Caco-2 (cell line): ENCODE data around the gene GALNT14. TPM values are rescaled to one million over a fixed set of nuclear protein-coding genes. Genes with fewer than 3 reads are reported as not detected.

ENCODE experiments used
- BruUV-seq: library from RNA; stranded (reverse); fragments of 400-500 nt; replicated peaks from 2 replicates; lab custom pipeline; 2021; lab: Mats Ljungman, UMichigan
- CTCF ChIA-PET: fragments of 300-600 bp; sonication (Branson Sonifier 250); formaldehyde crosslinking; loops from one replicate; lab custom pipeline; 2022; ENCODE audit warnings: antibody characterized with exemption; lab: Charles Lee
- POLR2A ChIA-PET: fragments of 300-600 bp; sonication (Branson Sonifier 250); formaldehyde crosslinking; loops from one replicate; lab custom pipeline; 2022; ENCODE audit warnings: antibody characterized with exemption; lab: Charles Lee
- DNase-seq, 2 experiments: peaks; one replicate each; pipeline versions ENCODE4 v3.0.0 to v3.0.0-alpha.2; 2020 to 2022
- H3K27me3 ChIP-seq: replicated peaks from 2 replicates; pipeline ENCODE4 v1.6.0; 2011; ENCODE audit warnings: low read length; ENCODE audit not compliant: control insufficient read depth, insufficient read depth
- H3K36me3 ChIP-seq: 2 replicates; pipeline ENCODE4 v1.5.1; 2011; ENCODE audit warnings: low read length; ENCODE audit not compliant: control insufficient read depth, insufficient read depth
- H3K4me1 ChIP-seq: fragments of 250-450 bp; sonication (Bioruptor Pico); 2 replicates; pipeline ENCODE4 v1.5.1; 2020; ENCODE audit warnings: mild to moderate bottlenecking
- H3K4me3 ChIP-seq: 2 replicates; pipeline ENCODE4 v1.5.1; 2011; ENCODE audit warnings: low read depth, mild to moderate bottlenecking, control low read depth, low read length
- H3K9me3 ChIP-seq: fragments of 250-450 bp; sonication (Bioruptor Pico); 2 replicates; pipeline ENCODE4 v1.5.1; 2020; ENCODE audit warnings: mild to moderate bottlenecking, moderate library complexity
- H3K27ac Mint-ChIP-seq: one replicate; pipeline ENCODE4 v1.8.0; 2022; ENCODE audit warnings: mixed read lengths; ENCODE audit not compliant: unreplicated experiment
- H3K27me3 Mint-ChIP-seq: one replicate; pipeline ENCODE4 v1.8.0; 2022; ENCODE audit warnings: mixed read lengths; ENCODE audit not compliant: insufficient read depth, unreplicated experiment
- H3K36me3 Mint-ChIP-seq: one replicate; pipeline ENCODE4 v1.8.0; 2022; ENCODE audit warnings: mild to moderate bottlenecking, mixed read lengths; ENCODE audit not compliant: insufficient read depth, unreplicated experiment
- H3K4me1 Mint-ChIP-seq: one replicate; pipeline ENCODE4 v1.8.0; 2022; ENCODE audit warnings: low read depth, mixed read lengths; ENCODE audit not compliant: unreplicated experiment
- H3K4me3 Mint-ChIP-seq: one replicate; pipeline ENCODE4 v1.8.0; 2022; ENCODE audit warnings: mild to moderate bottlenecking, moderate library complexity, mixed read lengths; ENCODE audit not compliant: unreplicated experiment
- H3K9me3 Mint-ChIP-seq: one replicate; pipeline ENCODE4 v1.8.0; 2022; ENCODE audit warnings: mixed read lengths; ENCODE audit not compliant: unreplicated experiment
- CTCF ChIP-seq, 2 experiments: fragments of 200-600 bp in 1 of 2; IDR thresholded peaks; 1 replicate in 1 of 2; 2 replicates in 1 of 2; pipeline versions ENCODE4 v1.5.1 to v1.8.0; 2011 to 2022; ENCODE audit warnings: antibody characterized with exemption in 1 of 2, control low read depth in 1 of 2, inconsistent platforms in 1 of 2, low read depth in 1 of 2, low read length in 1 of 2, mild to moderate bottlenecking in 1 of 2, moderate library complexity in 1 of 2; ENCODE audit not compliant: insufficient read depth in 1 of 2, severe bottlenecking in 1 of 2, unreplicated experiment in 1 of 2
- intact Hi-C: fragments of 100-400 bp; cut with micrococcal nuclease; formaldehyde crosslinking; loops from one replicate; pipeline ENCODE4 v1.10.0; 2022; ENCODE audit not compliant: unreplicated experiment
- total RNA-seq: library from RNA; stranded (reverse); gene quantifications from 2 replicates; pipeline ENCODE4 v1.2.3, GENCODE V29; 2022

The GALNT14 gene
- total RNA-seq, 1 experiment from 2014 or later: not detected

DNA sequence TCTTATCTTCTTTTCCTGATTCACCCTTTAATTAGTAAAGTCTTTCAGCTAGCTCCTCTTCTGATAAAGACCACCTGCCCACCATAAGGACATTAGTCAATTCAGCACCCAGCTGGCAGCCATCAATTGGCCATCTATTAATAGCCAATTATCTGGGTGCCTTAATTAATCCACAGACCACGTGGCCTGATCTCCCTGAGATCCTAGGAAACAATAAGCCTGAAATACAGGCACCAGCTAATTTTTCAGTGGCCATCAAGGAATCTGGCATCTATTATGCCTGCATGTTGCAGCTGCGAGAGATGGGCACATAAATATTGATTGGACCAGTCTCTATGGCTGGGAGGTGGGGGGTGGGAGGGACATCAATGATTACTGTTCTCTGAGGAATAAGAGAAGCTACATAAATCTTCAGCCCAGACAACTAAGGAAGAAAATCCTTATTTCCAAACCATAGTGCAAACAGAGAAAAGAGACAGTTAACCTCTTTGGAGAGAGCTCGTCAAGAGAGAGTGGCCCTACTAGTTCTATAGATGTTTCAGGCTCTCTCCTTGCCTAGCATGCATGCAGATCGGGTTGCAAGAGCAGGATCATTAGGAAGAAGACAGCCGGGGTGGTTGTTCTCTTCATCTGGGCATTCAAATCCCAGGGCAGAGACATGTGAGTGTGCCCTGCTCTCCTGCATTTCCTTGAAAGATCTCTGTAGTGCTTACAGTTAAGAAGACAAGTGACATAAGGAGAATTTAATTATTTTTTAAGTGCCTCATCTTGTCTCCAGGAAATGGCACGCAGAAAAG lies 8.7 kb downstream of the GALNT14 start:
- no peak overlapping the region for H3K27ac Mint-ChIP-seq
- ChIA-PET CTCF (interaction anchor here (1.0 kb wide), 1 partner anchor 418 kb away, joined by 3 read pairs; no protein-coding TSS in a partner anchor), POLR2A (no interaction called here)
- Histone ChIP-seq H3K4me3 (no peak overlapping the region), H3K27me3 (no peaks in the 10 kb centered on the region; the same call in 1 of the 2 replicates), H3K36me3 (no peaks in the 10 kb centered on the region), H3K9me3 (no peaks in the 10 kb centered on the region), H3K4me1 (no peaks in the 10 kb centered on the region)
- intact Hi-C loops: no loop called here
- no TSS peak for BruUV-seq
- H3K4me3 Mint-ChIP-seq: no peak overlapping the region
- no peak for TF ChIP-seq CTCF (IDR thresholded peaks at IDR 0.05; ENCODE audit: insufficient read depth in 1 of 2, low read depth in 1 of 2, low read length in 1 of 2, severe bottlenecking in 1 of 2, unreplicated experiment in 1 of 2)
- no peaks in the 10 kb centered on the region for H3K9me3 Mint-ChIP-seq
- no peaks in the 10 kb centered on the region for H3K4me1 Mint-ChIP-seq
- no peaks in the 10 kb centered on the region for H3K36me3 Mint-ChIP-seq
- DNase-seq: no peak
- peaks cover 18% of the 10 kb centered on the region for H3K27me3 Mint-ChIP-seq

GRCh38 chr2:31127931-31128330 lies 10.3 kb downstream of the GALNT14 start:
- no peak overlapping the region for H3K4me3 Mint-ChIP-seq
- BruUV-seq: no TSS peak
- Histone ChIP-seq H3K4me3 (no peak overlapping the region), H3K36me3 (no peaks in the 10 kb centered on the region), H3K9me3 (no peaks in the 10 kb centered on the region), H3K4me1 (no peaks in the 10 kb centered on the region), H3K27me3 (no peaks in the 10 kb centered on the region; the same call in 1 of the 2 replicates)
- no peaks in the 10 kb centered on the region for H3K36me3 Mint-ChIP-seq
- ChIA-PET CTCF (no interaction called here), POLR2A (no interaction called here)
- no peak for TF ChIP-seq CTCF (IDR thresholded peaks at IDR 0.05; ENCODE audit: insufficient read depth in 1 of 2, low read depth in 1 of 2, low read length in 1 of 2, severe bottlenecking in 1 of 2, unreplicated experiment in 1 of 2)
- H3K27ac Mint-ChIP-seq: no peak overlapping the region
- peaks cover 22% of the 10 kb centered on the region for H3K27me3 Mint-ChIP-seq
- DNase-seq: no peak
- intact Hi-C loops: no loop called here
- no peaks in the 10 kb centered on the region for H3K4me1 Mint-ChIP-seq
- no peaks in the 10 kb centered on the region for H3K9me3 Mint-ChIP-seq

GRCh38 chr2:31125918-31126695 lies 12.1 kb downstream of the GALNT14 start:
- POLR2A ChIA-PET: no interaction called here
- CTCF ChIA-PET: no interaction called here
- H3K27me3 ChIP-seq: no peaks in the 10 kb centered on the region; the same call in 1 of the 2 replicates

More at GRCh38 chr2:31125918-31126695, 12.1 kb downstream of the GALNT14 start:
- TF ChIP-seq CTCF (IDR thresholded peaks at IDR 0.05; ENCODE audit: insufficient read depth in 1 of 2, low read depth in 1 of 2, low read length in 1 of 2, severe bottlenecking in 1 of 2, unreplicated experiment in 1 of 2): no peak
- no peak overlapping the region for H3K4me3 Mint-ChIP-seq
- peaks cover 15% of the 10 kb centered on the region for H3K27me3 Mint-ChIP-seq
- intact Hi-C loops: no loop called here
- H3K4me1 Mint-ChIP-seq: no peaks in the 10 kb centered on the region
- H3K36me3 ChIP-seq: no peaks in the 10 kb centered on the region
- DNase-seq: no peak
- BruUV-seq: no TSS peak
- no peaks in the 10 kb centered on the region for H3K4me1 ChIP-seq
- no peaks in the 10 kb centered on the region for H3K9me3 Mint-ChIP-seq
- no peaks in the 10 kb centered on the region for H3K9me3 ChIP-seq
- no peak overlapping the region for H3K4me3 ChIP-seq
- H3K36me3 Mint-ChIP-seq: no peaks in the 10 kb centered on the region
- no peak overlapping the region for H3K27ac Mint-ChIP-seq
